Memory B cell (primary cell): ENCODE data around the gene ERBB4.
"Not testable (repeated sequence)": the region's sequence is repeated elsewhere in the genome, so short reads cannot be mapped to it uniquely, and the experiment has no call there.

Experiments used
- ATAC-seq: fragments of 150-1000 bp; cut with Tn5 transposase; 2 replicates; pipeline ENCODE4 v1.10.0; 2021; ENCODE audit warnings: low read depth, mild to moderate bottlenecking, moderate library complexity
- DNase-seq, 2 donors: peaks; one replicate each; pipeline ENCODE4 v3.0.0; 2022; ENCODE audit warnings: low spot score in 2 of 2
- H3K27ac Mint-ChIP-seq: one replicate; pipeline ENCODE4 v1.8.0; 2022; ENCODE audit warnings: mild to moderate bottlenecking, moderate library complexity, mixed read lengths
- H3K27me3 Mint-ChIP-seq: one replicate; pipeline ENCODE4 v1.8.0; 2022; ENCODE audit warnings: mixed read lengths
- H3K36me3 Mint-ChIP-seq: one replicate; pipeline ENCODE4 v1.8.0; 2022; ENCODE audit warnings: mild to moderate bottlenecking, mixed read lengths
- H3K4me1 Mint-ChIP-seq: one replicate; pipeline ENCODE4 v1.8.0; 2022; ENCODE audit warnings: mixed read lengths
- H3K4me3 Mint-ChIP-seq: one replicate; pipeline ENCODE4 v1.8.0; 2022; ENCODE audit warnings: mild to moderate bottlenecking, moderate library complexity, mixed read lengths
- H3K9me3 Mint-ChIP-seq: one replicate; pipeline ENCODE4 v1.8.0; 2022; ENCODE audit warnings: mixed read lengths

The ERBB4 gene

DNA sequence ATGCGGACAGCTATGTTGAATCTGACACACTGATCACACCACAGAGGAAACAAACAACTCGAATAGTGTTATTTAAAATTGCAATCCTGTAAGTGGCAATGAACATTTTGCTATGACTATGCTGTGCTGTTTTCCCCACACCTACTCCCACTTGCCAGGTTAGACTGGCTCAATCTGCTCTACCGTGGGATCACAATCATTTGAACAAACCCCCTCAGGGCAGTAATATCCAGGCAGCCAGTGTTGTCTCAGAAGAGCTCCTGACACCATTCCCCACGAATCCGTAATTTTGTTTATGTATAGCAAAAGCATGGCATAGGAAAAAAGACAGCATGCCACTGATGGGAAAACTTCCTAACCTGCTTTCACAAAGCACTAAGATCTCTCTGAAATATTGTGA is 284.3 kb downstream of the ERBB4 start:
- Mint-ChIP-seq H3K27ac (no peak overlapping the region), H3K36me3 (no peaks in the 10 kb centered on the region), H3K9me3 (no peaks in the 10 kb centered on the region), H3K27me3 (no peaks in the 10 kb centered on the region), H3K4me1 (no peaks in the 10 kb centered on the region), H3K4me3 (no peak overlapping the region)
- ATAC-seq: no peak
- no peak for DNase-seq

DNA sequence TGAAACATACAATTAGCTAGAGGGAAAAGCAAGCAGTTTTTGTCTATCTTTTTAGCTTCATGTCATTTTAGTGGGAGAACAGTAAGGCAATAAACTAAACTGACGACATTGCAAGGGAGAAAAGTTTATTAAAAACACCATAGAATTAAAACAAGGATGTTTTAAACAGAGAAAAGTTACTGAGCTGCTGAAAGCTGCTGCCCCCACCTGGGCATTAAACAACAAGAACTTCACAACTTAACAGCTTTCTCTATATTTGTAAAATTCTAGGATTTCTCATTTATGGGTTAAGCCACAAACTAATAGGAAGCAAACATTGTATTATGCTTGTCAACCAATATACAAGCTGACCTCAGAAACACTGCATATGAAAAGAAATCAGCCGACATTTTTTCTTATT is 289.2 kb downstream of the ERBB4 start:
- ATAC-seq (no peak), DNase-seq (no peak)
- H3K36me3 Mint-ChIP-seq: no peaks in the 10 kb centered on the region
- no peaks in the 10 kb centered on the region for H3K27me3 Mint-ChIP-seq
- H3K9me3 Mint-ChIP-seq: no peaks in the 10 kb centered on the region
- H3K4me3 Mint-ChIP-seq: no peak overlapping the region
- no peaks in the 10 kb centered on the region for H3K4me1 Mint-ChIP-seq
- no peak overlapping the region for H3K27ac Mint-ChIP-seq

- H3K4me3 Mint-ChIP-seq: no peak overlapping the region
- no peak for DNase-seq
- no peaks in the 10 kb centered on the region for H3K4me1 Mint-ChIP-seq
- no peak overlapping the region for H3K27ac Mint-ChIP-seq
- no peaks in the 10 kb centered on the region for H3K27me3 Mint-ChIP-seq
- no peaks in the 10 kb centered on the region for H3K9me3 Mint-ChIP-seq
- no peaks in the 10 kb centered on the region for H3K36me3 Mint-ChIP-seq
- no peak for ATAC-seq
Observed at GRCh38 chr2:212245880-212246279, 292.7 kb downstream of the ERBB4 start.

- no peak overlapping the region for H3K4me3 Mint-ChIP-seq
- no peaks in the 10 kb centered on the region for H3K27me3 Mint-ChIP-seq
- no peak overlapping the region for H3K27ac Mint-ChIP-seq
- H3K4me1 Mint-ChIP-seq: no peaks in the 10 kb centered on the region
- ATAC-seq (no peak), DNase-seq (no peak)
- H3K36me3 Mint-ChIP-seq: no peaks in the 10 kb centered on the region
- H3K9me3 Mint-ChIP-seq: peaks cover 2% of the 10 kb centered on the region
Observed at GRCh38 chr2:212242724-212243123, 295.9 kb downstream of the ERBB4 start.

- not testable (repeated sequence) for H3K4me1 Mint-ChIP-seq, H3K9me3 Mint-ChIP-seq, H3K27ac Mint-ChIP-seq, ATAC-seq, H3K4me3 Mint-ChIP-seq, DNase-seq, H3K27me3 Mint-ChIP-seq, H3K36me3 Mint-ChIP-seq
Observed at GRCh38 chr2:212238152-212238551, 300.4 kb downstream of the ERBB4 start.

DNA sequence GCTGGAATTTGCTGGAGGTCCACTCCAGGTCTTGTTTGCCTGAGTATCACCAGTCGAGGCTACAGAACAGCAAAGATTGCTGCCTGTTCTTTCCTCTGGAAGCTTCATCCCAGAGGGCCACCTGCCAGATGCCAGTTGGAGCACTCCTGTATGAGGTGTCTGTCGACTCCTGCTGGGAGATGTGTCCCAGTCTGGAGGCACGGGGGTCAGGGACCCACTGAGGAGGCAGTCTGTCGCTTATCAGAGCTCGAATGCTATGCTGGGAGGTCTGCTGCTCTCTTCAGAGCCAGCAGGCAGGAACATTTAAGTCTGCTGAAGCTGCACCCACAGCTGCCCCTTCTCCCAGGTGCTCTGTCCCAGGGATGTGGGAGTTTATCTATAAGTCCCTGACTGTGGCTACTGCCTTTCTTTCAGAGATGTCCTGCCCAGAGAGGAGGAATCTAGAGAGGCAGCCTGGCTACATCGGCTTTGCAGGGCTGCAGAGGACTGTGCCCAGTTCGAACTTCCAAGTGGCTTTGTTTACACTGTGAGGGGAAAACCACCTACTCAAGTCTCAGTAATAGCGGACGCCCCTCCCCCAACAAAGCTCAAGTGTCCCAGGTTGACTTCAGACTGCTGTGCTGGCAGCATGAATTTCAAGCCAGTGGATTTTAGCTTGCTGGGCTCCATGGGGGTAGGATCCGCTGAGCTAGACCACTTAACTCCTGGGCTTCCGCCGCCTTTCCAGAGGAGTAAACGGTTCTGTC is 301.1 kb downstream of the ERBB4 start:
- Mint-ChIP-seq H3K27me3 (no peaks in the 10 kb centered on the region), H3K9me3 (peaks cover 5% of the 10 kb centered on the region), H3K4me3 (no peak overlapping the region), H3K27ac (no peak overlapping the region), H3K36me3 (no peaks in the 10 kb centered on the region), H3K4me1 (no peaks in the 10 kb centered on the region)
- ATAC-seq (no peak), DNase-seq (no peak)

- Mint-ChIP-seq H3K4me3 (no peak overlapping the region), H3K27ac (no peak overlapping the region), H3K27me3 (no peaks in the 10 kb centered on the region), H3K4me1 (no peaks in the 10 kb centered on the region), H3K9me3 (no peaks in the 10 kb centered on the region), H3K36me3 (no peaks in the 10 kb centered on the region)
- ATAC-seq (no peak), DNase-seq (no peak)
Observed at GRCh38 chr2:212228743-212229171, 309.8 kb downstream of the ERBB4 start.

DNA sequence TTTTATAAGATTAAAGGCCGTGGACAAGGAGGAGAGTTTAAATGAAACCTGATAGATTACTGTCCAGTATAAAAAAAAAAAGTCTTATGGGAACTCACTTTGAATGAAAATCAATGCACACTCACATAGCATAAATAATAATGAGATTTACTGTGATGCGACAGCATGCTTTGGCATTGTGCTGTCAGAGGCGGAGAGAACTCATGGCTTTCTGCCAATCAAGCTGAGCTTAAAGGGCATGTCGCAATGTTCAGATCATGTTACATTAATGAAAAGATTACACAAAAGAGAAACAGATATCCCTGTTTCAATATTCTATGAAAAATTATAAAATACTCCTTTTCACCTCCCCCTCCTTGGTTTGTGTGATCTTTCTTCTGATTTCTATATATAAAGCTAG is 310.8 kb downstream of the ERBB4 start:
- DNase-seq (no peak), ATAC-seq (no peak)
- Mint-ChIP-seq H3K4me3 (no peak overlapping the region), H3K27me3 (no peaks in the 10 kb centered on the region), H3K4me1 (no peaks in the 10 kb centered on the region), H3K27ac (no peak overlapping the region), H3K9me3 (no peaks in the 10 kb centered on the region), H3K36me3 (no peaks in the 10 kb centered on the region)

DNA sequence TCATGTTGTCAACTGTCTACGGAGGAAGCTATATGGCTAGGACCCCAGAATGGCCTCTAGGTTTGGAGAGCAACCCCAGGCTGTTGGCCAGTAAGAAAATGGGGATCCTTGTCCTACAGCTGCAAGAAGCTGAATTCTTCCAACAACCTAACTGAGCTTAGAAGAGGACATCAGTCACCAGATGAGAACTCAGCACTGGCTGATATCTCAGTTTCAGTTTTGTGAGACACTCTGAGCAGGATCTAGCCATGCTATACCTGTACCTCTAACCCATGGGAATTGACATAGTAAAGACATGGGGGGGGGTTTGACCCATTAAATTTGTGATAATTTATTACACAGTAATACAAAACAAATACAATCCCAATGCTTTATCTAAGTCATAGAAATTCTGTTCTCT is 312.5 kb downstream of the ERBB4 start:
- DNase-seq (no peak), ATAC-seq (no peak)
- H3K36me3 Mint-ChIP-seq: no peaks in the 10 kb centered on the region
- no peak overlapping the region for H3K27ac Mint-ChIP-seq
- no peaks in the 10 kb centered on the region for H3K27me3 Mint-ChIP-seq
- no peaks in the 10 kb centered on the region for H3K4me1 Mint-ChIP-seq
- H3K9me3 Mint-ChIP-seq: no peaks in the 10 kb centered on the region
- H3K4me3 Mint-ChIP-seq: no peak overlapping the region

- DNase-seq (no peak), ATAC-seq (no peak)
- H3K27ac Mint-ChIP-seq: no peak overlapping the region
- no peak overlapping the region for H3K4me3 Mint-ChIP-seq
- H3K27me3 Mint-ChIP-seq: no peaks in the 10 kb centered on the region
- no peaks in the 10 kb centered on the region for H3K9me3 Mint-ChIP-seq
- H3K36me3 Mint-ChIP-seq: no peaks in the 10 kb centered on the region
- H3K4me1 Mint-ChIP-seq: no peaks in the 10 kb centered on the region
Observed at GRCh38 chr2:212223696-212224095, 314.9 kb downstream of the ERBB4 start.

GRCh38 chr2:212213191-212213590 is 325.4 kb downstream of the ERBB4 start:
- H3K4me1 Mint-ChIP-seq: no peaks in the 10 kb centered on the region
- DNase-seq (no peak), ATAC-seq (no peak)
- H3K9me3 Mint-ChIP-seq: peaks cover 3% of the 10 kb centered on the region
- H3K4me3 Mint-ChIP-seq: no peak overlapping the region
- no peak overlapping the region for H3K27ac Mint-ChIP-seq
- no peaks in the 10 kb centered on the region for H3K27me3 Mint-ChIP-seq
- no peaks in the 10 kb centered on the region for H3K36me3 Mint-ChIP-seq

- no peak for DNase-seq
- Mint-ChIP-seq H3K4me1 (no peaks in the 10 kb centered on the region), H3K9me3 (peaks cover 3% of the 10 kb centered on the region), H3K4me3 (no peak overlapping the region), H3K27ac (no peak overlapping the region), H3K27me3 (no peaks in the 10 kb centered on the region), H3K36me3 (no peaks in the 10 kb centered on the region)
- ATAC-seq: no peak
Observed at GRCh38 chr2:212208467-212208866, 330.1 kb downstream of the ERBB4 start.

- no peak overlapping the region for H3K4me3 Mint-ChIP-seq
- no peaks in the 10 kb centered on the region for H3K36me3 Mint-ChIP-seq
- no peaks in the 10 kb centered on the region for H3K9me3 Mint-ChIP-seq
- no peaks in the 10 kb centered on the region for H3K27me3 Mint-ChIP-seq
- ATAC-seq: no peak
- DNase-seq: no peak
- no peaks in the 10 kb centered on the region for H3K4me1 Mint-ChIP-seq
- H3K27ac Mint-ChIP-seq: no peak overlapping the region
Observed at GRCh38 chr2:212197776-212198175, 340.8 kb downstream of the ERBB4 start.

DNA sequence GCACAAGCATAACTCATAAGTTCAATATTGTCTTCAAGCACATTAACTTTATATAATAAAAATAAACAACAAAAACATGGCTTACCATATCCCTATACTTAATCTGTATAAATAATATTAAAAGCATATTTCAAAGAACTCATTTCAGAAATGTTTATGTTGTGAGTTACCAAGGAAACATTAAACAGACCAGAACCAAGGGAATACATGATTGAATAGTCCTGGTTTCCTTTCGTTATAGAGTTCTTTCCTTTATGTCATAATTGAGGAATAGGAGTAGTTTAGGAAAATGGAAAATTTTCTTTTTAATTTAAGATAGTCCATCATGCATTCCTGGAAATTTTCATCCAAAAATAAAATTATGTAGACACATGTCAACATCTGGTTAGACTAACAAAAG is 343.0 kb downstream of the ERBB4 start:
- no peak for DNase-seq
- H3K4me3 Mint-ChIP-seq: no peak overlapping the region
- no peak overlapping the region for H3K27ac Mint-ChIP-seq
- ATAC-seq: no peak
- H3K9me3 Mint-ChIP-seq: no peaks in the 10 kb centered on the region
- no peaks in the 10 kb centered on the region for H3K36me3 Mint-ChIP-seq
- no peaks in the 10 kb centered on the region for H3K27me3 Mint-ChIP-seq
- H3K4me1 Mint-ChIP-seq: no peaks in the 10 kb centered on the region

DNA sequence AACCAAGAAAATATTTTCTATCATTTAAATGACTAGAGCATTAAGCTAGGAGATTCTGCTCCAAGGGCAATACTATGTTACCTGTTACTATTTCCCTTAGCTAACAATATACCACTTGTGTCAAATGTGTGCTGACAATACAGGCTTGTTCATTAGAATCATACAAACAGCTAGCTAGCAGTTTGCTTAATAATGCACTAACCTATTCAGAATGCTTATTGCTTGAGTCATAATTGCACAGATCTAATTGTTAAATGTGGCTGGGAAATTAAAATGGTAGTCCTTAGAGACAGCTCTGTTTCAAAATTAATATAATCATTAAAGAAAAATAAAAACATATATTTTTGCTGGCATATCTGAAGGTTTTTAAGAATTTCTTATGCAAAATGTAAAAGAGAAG is 344.2 kb downstream of the ERBB4 start:
- H3K9me3 Mint-ChIP-seq: no peaks in the 10 kb centered on the region
- ATAC-seq: no peak

More for the DNA sequence above, 344.2 kb downstream of the ERBB4 start:
- Mint-ChIP-seq H3K27ac (no peak overlapping the region), H3K4me1 (no peaks in the 10 kb centered on the region), H3K4me3 (no peak overlapping the region), H3K27me3 (no peaks in the 10 kb centered on the region), H3K36me3 (no peaks in the 10 kb centered on the region)
- no peak for DNase-seq
